OCI-LY1 (cell line): ENCODE measurements around the gene KCNC4.

Experiments used
- EZH2 ChIP-seq: fragments of 200-600 bp; sonication (generic), shearing (Covaris generic); IDR thresholded peaks from 2 replicates; pipeline ENCODE4 v1.8.0; 2017; ENCODE audit warnings: borderline replicate concordance, mixed run types, mild to moderate bottlenecking, antibody characterized with exemption, low read length, moderate library complexity, mixed read lengths
- TF ChIP-seq, protein P1 (sequence below): fragments of 200-600 bp; sonication (generic), shearing (Covaris generic); IDR thresholded peaks from 2 replicates; pipeline ENCODE4 v1.5.1; 2017; ENCODE audit warnings: mild to moderate bottlenecking, antibody characterized with exemption, low read length, moderate library complexity, mixed read lengths

DNA sequence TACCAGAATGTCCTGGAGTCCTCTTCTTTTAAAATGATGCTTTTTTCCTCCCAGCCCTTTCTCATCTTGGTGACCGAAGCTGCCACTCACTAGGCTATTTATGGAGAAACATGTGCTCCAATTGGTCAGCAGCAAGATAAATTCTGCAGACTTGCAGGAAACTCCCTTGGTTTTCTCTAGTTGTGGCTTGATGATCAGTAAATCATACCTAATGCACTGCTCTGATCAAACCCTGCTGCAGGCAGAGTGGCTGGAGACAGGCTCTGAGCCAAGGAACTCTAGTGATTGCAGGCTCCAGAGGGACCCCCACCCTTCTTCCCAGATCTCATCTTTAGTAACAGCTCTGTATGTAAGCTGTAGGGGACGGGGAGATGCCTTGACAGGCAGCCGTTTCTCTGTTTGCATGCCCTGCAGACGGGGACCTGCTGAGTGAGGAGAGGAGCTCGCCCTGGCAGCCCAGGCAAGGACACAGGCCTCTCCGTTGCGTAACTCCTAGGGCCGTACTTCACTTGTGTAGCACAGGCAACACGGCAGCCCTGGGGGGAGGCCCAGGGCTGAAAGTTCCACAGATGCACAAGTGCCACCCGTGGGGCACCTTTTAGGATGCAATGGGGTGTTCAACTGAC is 45.3 kb upstream of the KCNC4 start:
- TF ChIP-seq, protein P1, sequence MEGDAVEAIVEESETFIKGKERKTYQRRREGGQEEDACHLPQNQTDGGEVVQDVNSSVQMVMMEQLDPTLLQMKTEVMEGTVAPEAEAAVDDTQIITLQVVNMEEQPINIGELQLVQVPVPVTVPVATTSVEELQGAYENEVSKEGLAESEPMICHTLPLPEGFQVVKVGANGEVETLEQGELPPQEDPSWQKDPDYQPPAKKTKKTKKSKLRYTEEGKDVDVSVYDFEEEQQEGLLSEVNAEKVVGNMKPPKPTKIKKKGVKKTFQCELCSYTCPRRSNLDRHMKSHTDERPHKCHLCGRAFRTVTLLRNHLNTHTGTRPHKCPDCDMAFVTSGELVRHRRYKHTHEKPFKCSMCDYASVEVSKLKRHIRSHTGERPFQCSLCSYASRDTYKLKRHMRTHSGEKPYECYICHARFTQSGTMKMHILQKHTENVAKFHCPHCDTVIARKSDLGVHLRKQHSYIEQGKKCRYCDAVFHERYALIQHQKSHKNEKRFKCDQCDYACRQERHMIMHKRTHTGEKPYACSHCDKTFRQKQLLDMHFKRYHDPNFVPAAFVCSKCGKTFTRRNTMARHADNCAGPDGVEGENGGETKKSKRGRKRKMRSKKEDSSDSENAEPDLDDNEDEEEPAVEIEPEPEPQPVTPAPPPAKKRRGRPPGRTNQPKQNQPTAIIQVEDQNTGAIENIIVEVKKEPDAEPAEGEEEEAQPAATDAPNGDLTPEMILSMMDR, result no peak
- no peak for TF ChIP-seq EZH2
